Stimulated activated CD4-positive, alpha-beta T cell treated with anti-CD3 and anti-CD28 coated beads, Interleukin-4, amount 100 ng/mL, for 4 hours (primary cell): Measurements from ENCODE around the gene CMKLR1.

Source experiments
- DNase-seq, 2 experiments: peaks; one replicate each; pipeline ENCODE4 v3.0.0-alpha.2; 2020

CMKLR1 gene

GRCh38 chr12:108338915-108339657 lies at the start of gene CMKLR1:
TSS of gene CMKLR1 (minus strand) at chr12:108339311. CDS start at chr12:108293591, 45,720 bp downstream.
- DNase-seq, result no peak

GRCh38 chr12:108387771-108388170 lies 48.7 kb upstream of the CMKLR1 start:
- DNase-seq, result no peak

GRCh38 chr12:108386709-108387360 lies 47.7 kb upstream of the CMKLR1 start:
- DNase-seq, result no peak

- no peak for DNase-seq
Measured at GRCh38 chr12:108382437-108382801, 43.3 kb upstream of the CMKLR1 start.

GRCh38 chr12:108381787-108382436 lies 42.8 kb upstream of the CMKLR1 start:
- no peak for DNase-seq

GRCh38 chr12:108380382-108380781 lies 41.3 kb upstream of the CMKLR1 start:
- DNase-seq, result no peak

GRCh38 chr12:108379823-108380222 lies 40.7 kb upstream of the CMKLR1 start:
- no peak for DNase-seq

GRCh38 chr12:108378926-108379325 lies 39.8 kb upstream of the CMKLR1 start:
- DNase-seq, result no peak

- DNase-seq, result no peak
Measured at GRCh38 chr12:108377260-108377659, 38.1 kb upstream of the CMKLR1 start.

- no peak for DNase-seq
Measured at GRCh38 chr12:108375986-108376663, 37.0 kb upstream of the CMKLR1 start.

- no peak for DNase-seq
Measured at GRCh38 chr12:108374596-108375320, 35.6 kb upstream of the CMKLR1 start.

- no peak for DNase-seq
Measured at GRCh38 chr12:108373111-108373510, 34.0 kb upstream of the CMKLR1 start.

GRCh38 chr12:108371801-108372344 lies 32.8 kb upstream of the CMKLR1 start:
- no peak for DNase-seq

GRCh38 chr12:108370415-108370814 lies 31.3 kb upstream of the CMKLR1 start:
- DNase-seq, result no peak

- no peak for DNase-seq
Measured at GRCh38 chr12:108369736-108370396, 30.8 kb upstream of the CMKLR1 start.

- no peak for DNase-seq
Measured at GRCh38 chr12:108368089-108368488, 29.0 kb upstream of the CMKLR1 start.

- no peak for DNase-seq
Measured at GRCh38 chr12:108367436-108367835, 28.3 kb upstream of the CMKLR1 start.

- no peak for DNase-seq
Measured at GRCh38 chr12:108365324-108365723, 26.2 kb upstream of the CMKLR1 start.

- DNase-seq, result no peak
Measured at GRCh38 chr12:108364879-108365278, 25.8 kb upstream of the CMKLR1 start.

GRCh38 chr12:108363565-108363964 lies 24.5 kb upstream of the CMKLR1 start:
- no peak for DNase-seq

- no peak for DNase-seq
Measured at GRCh38 chr12:108363165-108363564, 24.1 kb upstream of the CMKLR1 start.

GRCh38 chr12:108361606-108362005 lies 22.5 kb upstream of the CMKLR1 start:
- DNase-seq, result no peak
